HS-27A (cell line): ENCODE results near the gene FETUB.

Experiments
- DNase-seq: peaks from one replicate; pipeline ENCODE4 v3.0.0-alpha.2; 2012; ENCODE audit warnings: low read depth, missing footprints

FETUB gene, protein sequence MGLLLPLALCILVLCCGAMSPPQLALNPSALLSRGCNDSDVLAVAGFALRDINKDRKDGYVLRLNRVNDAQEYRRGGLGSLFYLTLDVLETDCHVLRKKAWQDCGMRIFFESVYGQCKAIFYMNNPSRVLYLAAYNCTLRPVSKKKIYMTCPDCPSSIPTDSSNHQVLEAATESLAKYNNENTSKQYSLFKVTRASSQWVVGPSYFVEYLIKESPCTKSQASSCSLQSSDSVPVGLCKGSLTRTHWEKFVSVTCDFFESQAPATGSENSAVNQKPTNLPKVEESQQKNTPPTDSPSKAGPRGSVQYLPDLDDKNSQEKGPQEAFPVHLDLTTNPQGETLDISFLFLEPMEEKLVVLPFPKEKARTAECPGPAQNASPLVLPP

DNA sequence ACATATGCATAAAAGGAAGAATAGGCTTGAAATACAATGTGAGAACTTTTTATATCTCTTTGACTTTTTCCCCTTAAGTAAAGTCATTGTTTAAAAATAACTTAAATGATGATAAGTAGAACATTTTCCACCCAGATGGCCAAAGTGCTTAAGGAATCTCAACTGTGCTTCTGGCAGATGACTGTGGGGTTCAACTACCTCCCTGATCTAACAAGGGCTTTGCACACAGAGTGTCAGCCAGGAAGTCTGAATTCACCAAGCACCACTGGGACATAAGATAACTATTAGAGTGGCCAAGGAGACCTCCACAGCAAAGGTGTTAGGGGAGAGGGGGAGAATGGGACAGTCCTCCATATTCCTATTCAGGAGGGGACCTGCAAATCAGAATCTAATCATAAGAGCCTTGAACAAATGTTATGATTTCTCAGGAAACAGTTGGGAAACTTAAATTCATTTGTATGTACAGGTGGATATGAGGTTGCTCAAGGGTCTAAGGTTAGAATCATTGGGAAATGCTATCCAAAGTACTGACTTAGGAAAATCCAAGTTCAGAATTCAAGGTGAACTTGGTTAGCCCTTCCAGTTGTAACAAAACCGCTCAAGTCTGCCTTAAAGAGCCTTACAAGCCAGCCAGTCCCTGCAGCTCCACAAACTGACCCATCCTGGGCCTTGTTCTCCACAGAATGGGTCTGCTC lies at the start of gene FETUB:
FETUB (plus strand) TSS at position 622 of the 695 bp plus-strand sequence; CDS start at position 684, 62 bp downstream.
- no peak for DNase-seq

DNA sequence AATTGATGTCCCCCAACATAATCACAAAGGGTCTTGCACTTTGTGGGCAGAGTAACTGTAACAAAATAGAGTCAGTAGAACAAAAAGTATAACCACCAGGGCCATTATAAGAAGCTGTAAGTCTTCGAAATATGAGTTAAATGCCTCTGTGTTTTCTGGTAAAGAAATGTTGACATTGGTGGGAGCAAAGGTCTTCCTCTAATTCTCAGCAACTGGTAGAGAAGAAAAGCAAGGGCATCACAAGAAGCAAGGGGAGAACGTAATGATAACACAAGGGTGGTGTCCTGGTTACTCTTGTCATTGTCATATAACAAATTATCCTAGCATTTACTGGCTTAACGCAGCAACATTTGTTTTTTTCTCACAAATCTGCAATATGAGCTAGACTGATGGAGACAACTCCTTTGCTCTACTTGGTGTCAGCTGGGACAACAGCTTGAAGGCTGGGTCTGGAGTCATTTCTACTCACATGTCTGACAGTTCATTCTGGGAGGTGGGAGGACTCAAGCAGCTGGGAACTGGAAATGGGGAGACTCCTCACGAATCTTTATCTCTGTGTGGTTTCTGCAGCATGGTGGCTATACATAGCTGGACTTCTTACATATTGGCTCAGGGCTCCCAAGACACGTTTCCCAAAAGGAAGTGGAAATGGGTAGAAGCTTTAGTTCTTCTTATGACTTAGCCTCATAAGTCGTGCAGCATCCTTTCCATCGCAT lies 49.5 kb upstream of the FETUB start:
- no peak for DNase-seq

DNA sequence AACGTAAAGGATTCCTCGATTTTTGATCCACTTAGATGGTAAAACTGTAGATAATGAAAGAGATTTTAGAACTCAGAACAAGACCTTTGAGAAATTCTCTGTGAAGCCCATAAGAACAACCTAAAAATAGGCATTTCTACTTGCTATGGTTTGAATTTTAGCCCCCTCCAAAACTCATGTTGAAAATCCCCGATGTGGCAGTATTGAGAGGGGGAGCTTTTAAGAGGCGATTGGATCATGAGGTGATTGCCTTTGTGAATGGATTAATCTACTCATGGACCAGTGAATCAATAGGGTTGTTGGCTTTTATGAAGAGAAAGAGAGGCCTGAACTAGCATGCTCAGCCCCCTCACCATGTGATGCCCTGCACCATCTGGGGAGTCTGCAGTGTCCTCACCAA lies 47.5 kb upstream of the FETUB start:
- no peak for DNase-seq

DNA sequence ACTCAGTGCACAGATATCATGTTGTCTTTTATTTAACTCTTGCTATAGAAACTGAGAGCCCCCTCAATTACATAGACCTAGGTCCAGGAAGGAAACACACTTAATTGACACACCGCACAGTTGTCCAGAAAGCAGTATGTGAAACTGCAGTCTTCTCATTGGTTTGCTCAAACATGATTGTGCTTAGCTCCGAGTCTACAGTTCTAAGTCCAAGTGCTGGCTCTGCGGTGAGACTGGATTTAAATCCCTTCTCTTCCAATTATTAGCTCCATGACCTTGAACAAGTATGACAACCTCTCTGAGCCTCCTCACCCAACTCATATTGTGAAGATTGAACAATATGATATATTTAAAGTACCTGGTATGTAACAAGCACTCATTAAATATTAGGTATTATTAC lies 46.3 kb upstream of the FETUB start:
- DNase-seq = no peak

DNA sequence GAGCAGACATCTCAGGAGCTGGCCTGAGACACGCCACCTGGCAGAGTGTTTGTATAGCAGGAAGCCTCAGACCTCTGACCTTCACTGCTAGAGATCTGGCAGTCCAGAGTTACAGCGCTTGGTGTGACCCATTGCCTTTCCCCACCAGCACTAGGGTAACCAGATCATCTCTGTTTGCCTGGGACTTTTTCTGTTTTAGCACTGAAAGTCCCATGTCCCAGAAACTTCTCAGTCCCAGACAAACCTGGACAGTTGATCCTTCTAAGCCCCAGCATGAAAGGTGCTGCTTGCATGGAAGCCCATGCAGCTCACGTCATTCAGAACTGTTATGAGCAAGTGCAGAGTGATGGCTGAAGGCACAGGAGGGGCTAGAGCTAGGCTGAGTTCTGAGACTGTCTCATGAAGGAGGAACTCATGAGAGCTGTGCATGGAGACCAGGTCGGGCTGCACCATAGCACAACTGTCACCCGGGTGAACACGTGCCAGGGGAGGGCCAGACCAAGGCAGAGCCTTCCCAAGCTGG lies 45.5 kb upstream of the FETUB start:
- no peak for DNase-seq

DNA sequence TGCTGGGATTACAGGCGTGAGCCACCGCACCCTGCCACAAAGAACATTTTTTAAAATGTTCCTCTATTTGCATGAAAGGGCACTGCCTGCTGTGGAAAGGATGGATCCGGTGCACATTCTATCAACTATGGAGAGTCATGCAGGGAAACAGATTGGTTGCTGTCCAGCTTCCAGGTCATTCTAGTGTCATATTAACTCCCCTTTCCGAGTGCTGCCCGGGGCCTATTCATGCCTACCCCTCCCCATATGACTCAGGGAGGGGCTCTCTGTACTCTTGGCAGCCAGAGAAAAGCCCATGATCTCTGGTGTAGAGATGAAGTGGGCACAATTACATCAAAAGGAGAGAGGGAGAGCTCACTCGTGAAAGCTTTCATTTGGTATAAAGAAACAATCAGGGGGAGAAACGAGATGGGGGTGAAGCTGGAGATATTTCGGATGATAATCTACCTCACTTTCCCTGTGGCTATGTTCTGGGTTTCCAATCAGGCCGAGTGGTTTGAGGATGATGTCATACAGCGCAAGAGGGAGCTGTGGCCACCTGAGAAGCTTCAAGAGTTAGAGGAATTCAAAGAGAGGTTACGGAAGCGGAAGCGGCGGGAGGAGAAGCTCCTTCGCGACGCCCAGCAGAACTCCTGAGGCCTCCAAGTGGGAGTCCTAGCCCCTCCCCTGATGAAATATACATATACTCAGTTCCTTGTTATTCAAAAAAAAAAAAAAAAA lies 43.5 kb upstream of the FETUB start:
- DNase-seq = no peak

DNA sequence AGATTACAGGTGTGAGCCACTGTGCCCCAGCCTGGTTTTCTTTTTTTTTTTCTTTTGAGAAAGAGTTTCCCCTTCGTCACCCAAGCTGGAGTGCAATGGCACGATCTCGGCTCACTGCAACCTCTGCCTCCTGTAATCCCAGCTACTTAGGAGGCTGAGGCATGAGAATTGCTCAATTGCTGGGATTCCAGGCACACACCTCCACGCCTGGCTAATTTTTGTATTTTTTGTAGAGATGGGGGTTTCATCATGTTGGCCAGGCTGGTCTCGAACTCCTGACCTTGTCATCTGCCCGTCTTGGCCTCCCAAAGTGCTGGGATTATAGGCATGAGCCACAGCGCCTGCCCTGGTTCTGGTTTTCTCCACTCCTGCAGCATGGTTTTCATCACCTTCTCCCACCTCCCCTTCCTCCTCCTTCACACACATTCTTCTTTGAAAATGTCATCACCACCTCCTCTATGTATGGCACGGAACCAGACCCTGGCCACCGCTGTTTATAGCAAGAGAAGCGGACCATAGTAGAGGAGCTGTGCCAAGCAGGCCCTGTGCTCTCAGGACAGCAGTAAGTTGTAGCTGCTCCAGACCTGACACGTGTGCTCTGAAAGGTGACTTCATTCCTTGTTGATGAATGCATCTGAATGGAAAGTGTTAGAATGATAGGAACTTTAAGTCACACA lies 42.0 kb upstream of the FETUB start:
- DNase-seq = no peak

DNA sequence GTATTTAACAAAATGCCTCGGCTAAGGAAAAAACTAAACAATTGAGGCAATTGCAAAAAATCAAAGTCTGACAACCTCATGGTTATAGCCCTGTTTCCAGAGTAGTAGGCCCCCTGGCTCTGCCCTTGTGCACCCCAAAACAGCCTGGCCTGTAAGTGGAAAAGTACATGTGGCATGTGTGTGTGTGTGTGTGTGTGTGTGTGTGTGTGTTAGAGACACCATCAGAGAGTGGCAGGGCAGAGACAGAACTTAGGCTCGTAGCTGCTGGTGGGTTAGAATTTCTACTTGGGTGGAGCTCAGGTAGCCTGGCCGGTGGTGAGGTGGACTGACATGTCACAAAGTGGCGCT lies 41.4 kb upstream of the FETUB start:
- DNase-seq = no peak

DNA sequence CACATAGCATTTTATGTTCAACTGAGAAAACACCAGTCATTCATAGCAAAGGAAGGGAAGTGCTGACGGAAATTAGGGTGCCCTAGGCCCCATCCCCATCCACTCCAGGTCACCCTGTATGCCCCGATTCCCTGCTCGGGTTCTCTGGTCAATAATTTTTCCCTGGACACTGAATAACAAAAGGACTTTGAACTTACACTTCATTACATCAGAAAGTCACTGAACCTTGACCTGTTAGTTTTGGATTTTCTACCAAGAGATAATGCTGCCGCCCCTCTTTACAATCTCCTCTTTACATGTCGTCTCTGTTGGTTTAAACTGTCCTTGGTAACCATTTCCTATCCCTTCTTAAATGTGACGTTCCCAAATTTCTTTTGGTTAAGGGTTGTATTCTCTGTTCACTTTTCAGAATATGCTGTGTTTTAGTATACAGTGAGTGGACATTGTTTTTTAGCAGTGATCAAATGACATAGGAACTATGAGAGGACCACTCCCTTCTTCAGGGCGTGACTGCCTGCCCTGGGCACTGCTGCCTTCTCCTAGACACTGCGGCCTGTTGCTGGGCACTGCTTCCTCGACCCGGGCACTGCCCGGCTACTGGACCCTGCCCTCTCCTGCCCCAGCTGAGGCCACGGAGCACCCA lies 40.9 kb upstream of the FETUB start:
- no peak for DNase-seq

DNA sequence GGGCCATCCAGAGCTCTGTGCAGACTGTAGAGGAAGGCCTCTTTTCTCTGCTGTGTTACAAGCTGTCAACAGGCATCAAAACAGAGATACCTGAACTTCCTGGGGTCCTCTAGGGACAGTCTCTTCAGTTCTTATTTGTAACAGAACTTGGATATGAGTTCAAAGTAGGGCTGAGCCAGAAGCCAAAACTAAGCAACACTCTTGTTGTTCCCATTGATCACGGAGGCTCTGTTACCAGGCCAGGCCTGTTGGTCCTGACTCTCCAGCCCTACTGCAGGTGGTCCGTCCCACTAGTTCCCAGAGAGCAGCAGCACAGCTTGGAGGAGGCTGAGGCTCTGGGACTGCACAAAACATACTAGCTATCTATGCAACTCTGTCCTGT lies 40.4 kb upstream of the FETUB start:
- DNase-seq = no peak

DNA sequence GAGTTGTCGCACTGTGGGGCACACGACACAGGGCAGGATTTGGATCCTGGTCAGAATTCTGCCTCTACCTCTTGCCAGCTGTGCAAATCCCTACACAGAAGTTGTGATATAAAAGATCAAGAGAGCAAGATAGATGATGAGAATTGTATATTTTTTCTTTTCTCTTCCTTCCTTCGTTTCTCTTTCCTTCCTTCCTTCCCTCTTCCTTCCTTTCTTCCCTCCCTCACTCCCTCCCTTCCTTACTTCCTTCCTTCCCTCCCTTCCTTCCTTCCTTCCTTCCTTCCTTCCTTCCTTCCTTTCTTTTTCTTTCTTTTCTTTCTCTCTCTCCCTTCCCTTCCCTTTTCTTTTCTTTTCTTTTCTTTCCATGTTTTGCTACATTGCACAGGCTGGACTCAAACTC lies 39.3 kb upstream of the FETUB start:
- no peak for DNase-seq

DNA sequence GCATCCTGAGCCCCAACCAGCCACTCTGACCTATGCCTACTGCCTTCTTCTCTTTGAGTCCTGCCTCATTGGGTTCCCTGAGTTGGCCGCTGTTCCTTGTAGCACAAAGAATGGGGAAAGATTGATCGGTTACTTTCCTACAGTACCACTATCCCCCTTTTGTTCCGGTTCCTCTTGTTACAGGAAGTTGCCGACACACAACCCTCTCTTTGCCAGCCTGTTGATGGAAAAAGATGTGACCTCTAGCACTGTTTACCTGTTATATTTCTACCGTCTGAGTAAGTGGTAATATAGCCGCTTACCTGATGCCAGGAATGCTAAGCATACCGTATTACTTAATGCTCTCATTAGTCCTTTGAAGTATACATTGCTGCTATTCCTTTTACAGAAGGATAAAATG lies 37.0 kb upstream of the FETUB start:
- DNase-seq = no peak

DNA sequence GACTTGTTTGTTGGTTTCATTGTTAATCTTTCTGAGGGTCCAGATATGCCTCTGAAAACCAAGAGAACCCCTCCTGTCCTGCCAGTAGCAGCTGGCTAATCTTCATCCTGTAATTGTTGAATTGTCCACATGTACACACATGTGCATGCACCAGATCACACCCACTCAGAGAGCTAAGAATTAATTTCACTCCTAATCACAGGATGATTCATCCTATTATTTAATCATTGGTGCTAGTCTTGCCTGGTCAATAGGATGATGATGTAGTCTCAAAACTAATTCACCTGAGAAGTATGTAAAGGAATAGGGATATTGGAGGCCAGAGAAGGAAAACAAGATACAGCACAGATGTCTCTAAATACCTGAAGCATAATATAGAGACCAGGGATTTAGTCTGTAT lies 35.1 kb upstream of the FETUB start:
- no peak for DNase-seq

DNA sequence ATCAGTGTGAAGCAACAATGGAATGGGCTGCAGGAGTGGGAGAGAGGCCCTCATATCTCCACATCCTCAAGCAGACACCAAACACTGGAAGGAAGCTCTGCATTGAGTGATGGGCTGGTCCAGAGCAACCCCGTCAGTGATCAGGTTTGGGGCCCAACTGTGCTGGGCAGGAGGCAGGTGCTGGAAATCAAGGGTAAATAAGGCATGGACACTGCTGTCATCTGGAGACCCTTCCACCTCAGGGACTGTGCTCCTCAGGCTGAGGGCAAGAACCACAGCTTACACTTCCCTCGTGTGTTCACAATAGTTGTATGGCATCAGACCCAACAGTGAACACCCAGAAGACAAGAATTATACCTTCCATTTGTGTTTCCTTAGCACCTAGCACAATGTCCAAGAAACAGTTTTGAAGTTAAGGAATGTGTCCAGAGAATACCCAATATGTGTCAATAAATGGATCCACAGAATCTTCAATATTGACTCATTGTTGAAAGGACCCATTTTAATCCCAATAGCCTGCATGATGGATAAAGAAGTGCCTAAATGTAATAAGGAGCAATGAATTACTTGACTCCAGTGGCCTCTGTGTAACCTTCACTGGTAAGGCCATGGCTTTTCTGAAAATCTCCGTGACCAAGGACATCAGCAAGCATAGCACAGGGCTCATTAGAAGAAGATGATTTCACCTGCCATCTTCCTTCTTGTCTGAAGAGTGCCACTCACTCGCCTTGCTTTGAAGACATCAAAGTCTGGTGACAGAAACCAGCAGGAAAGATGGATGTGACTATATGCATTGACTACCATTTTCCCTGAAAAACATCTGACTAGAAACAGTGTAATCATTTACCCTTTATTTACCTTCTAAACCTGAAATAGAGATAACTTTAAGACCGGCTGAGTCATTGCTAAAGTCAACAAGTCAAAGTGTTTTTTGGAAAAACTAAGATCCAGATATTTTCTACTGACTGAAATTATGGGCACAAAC lies 34.3 kb upstream of the FETUB start:
- DNase-seq = no peak

DNA sequence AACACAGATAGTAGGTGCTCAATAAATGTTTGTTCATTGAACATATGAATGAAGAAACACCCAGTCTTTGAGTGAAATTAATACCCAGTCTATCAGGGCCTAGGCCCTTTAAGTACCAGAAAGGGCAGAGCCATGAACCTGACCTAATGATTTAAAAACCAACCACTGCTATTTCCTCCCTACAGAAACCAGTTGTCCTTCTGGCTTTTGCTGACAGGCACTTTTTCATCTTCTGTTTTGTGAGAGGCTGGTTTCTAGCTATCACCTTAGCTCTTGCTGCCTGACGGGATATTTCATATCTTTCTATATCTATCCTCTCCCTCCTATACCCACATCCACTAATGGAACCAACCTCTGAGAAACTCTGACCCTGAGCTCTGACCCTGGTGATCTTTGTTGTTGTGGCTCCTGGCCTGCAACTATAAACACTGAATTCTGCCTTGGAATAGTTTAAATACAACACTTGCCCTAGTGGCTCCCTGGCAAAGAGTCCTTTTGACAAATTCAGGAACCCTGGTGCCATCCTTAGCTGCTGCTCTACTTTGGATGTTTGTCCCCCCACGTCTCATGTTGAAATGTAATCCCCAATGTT lies 31.5 kb upstream of the FETUB start:
- no peak for DNase-seq

DNA sequence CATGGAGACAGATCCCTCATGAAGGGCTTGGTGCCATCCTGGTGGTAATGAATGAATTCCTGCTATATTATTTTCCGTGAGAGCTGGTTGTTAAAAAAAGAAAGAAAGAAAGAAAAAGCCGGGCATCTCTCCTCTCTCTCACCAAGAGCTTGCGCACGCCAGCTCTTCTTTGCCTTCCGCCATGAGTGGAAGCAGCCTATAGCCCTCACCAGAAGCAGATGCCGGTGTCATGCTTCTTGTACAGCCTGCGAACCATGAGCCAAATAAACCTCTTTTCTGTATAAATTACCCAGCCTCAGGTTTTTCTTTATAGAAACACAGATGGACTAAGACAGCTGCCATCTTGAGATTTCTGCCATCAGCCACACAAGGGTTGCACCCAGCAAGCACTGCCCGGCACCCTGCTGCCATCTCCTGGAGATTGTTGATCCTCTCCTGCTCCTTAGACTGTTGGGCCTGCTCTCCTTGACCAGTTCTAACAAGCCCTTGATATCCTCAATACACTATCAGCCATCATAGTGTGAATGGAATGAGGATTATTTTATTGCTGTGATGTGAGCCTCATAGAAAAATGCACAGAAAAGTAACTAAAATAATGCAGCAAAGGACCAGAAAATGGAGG lies 30.8 kb upstream of the FETUB start:
- DNase-seq = no peak

DNA sequence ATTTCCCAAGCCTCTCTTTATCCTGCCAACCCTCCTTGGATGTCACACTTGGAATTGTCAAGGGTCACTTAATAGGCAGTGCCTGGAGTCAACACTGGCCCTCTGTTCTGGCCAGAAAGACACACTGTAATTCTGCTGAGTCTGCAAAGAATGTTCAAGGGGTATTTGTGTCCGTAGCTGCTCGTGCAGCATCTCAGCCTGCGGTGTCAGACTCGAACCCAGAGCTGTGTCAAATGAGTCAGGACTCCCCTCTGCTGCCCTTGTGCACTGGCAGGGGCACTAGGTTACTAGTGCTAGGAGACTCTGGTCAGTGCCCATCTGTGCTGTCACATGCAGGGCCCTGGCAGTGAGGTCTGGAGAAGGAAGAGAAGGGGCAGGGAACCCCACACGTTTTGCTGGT lies 28.1 kb upstream of the FETUB start:
- no peak for DNase-seq

DNA sequence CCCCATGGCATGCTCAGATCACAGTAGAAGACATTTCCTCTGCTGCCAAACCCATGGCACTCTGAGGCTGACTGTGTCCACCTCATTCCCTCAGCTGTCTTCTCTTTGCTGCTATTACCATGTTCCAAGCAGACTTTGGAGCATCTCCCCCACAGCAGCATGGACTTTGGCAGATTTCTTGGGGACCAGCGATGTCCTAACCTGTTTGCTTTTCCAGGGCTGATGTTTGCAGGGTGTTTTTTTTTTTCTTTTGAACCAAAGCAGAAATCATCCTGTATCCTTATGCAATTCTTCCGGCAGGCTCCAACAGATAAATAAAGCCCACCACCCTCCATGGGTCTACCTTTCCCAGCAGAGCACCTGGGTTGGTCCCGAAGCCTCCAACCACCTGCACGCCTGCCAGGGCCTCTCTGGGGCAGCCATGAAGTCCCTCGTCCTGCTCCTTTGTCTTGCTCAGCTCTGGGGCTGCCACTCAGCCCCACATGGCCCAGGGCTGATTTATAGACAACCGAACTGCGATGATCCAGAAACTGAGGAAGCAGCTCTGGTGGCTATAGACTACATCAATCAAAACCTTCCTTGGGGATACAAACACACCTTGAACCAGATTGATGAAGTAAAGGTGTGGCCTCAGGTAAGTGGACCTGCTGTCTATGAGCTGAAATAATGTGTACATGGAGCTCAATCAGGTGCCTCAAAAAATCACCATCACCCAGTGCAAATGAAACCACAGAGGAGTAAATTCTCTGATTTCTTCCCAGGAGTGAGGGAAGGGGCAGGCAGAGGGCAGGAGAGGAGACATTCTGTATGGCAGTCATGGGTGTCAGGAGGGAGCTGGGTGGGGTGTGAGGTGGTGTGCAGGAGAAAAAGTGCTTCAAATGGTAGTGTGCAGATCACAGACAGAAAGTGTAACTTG lies 27.2 kb upstream of the FETUB start, which contains the start of gene AHSG:
AHSG (plus strand) TSS at position 340 of the 916 bp plus-strand sequence; CDS start at position 422, 82 bp downstream.
- DNase-seq = no peak
